HG02884 (cell line): ENCODE data around the gene SIRPD.
"Not testable (repeated sequence)": the region's sequence is repeated elsewhere in the genome, so short reads cannot be mapped to it uniquely, and the experiment has no call there.

Experiments
- ATAC-seq: cut with Tn5 transposase; IDR thresholded peaks from one replicate; pipeline ENCODE4 v1.9.1; 2021; ENCODE audit warnings: mild to moderate bottlenecking, moderate library complexity; ENCODE audit not compliant: unreplicated experiment

SIRPD gene

DNA sequence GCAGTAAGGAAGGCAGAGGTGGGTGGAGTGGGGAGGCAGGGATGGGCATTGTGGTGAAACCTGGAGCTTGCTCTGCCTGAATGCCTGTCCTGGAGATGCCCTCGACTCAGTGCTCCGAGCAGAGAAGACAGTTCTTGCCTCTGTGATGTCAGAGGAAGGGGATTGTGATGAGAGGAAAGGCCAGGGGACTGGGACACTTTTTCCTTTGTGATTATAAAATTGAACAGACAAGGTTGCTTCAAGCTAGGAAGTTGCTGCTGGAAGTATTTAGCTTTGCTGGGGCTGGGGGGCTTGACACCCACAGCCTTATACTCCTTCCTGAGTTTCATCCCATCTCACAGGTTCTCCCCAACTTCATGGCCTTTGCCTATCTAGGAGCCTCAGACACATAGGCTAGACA, at the start of gene SIRPD:
Gene SIRPD (minus strand): TSS at position 101 of the 400 bp plus-strand sequence. CDS start 52 bp downstream, at position 49.
- ATAC-seq = no peak

DNA sequence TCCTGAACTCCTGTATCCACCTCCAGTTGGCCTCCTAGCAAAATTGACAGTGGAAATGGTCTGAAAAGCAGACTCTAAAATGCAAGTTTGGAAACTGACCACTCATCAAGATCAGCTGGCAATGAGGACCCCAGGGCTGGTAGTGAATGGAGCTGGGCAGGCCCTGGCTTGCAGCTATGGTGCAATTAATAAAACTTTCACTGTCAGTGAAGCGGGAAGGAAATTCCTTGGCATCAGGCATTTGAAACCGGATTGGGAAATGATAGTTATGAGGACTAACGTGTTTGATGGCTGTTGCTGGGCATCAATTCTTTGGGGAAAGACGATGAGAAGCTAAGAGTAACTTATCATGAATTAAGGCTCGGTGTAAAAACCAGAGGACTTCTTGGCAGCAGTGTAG, 43.2 kb upstream of the SIRPD start:
- no peak for ATAC-seq

DNA sequence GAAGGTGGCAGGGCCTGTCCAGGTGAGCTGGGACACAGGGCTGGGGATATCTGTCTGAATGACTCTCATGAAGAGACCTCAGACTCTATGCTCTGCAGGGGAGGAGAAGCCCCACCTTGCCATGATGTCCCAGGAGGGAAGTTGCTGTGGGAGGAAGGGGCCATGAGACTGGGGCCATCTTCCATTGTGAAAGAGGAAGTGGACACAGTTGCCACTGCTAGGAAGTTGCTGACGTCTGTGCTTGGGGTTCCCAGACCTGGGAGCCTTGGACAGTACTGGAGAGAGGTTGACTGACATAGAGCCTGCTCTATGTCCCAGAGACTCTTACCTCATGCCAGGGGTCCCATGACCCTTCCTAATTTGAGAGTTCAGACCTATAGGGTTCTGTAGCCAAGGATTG, 37.8 kb upstream of the SIRPD start:
- no peak for ATAC-seq

DNA sequence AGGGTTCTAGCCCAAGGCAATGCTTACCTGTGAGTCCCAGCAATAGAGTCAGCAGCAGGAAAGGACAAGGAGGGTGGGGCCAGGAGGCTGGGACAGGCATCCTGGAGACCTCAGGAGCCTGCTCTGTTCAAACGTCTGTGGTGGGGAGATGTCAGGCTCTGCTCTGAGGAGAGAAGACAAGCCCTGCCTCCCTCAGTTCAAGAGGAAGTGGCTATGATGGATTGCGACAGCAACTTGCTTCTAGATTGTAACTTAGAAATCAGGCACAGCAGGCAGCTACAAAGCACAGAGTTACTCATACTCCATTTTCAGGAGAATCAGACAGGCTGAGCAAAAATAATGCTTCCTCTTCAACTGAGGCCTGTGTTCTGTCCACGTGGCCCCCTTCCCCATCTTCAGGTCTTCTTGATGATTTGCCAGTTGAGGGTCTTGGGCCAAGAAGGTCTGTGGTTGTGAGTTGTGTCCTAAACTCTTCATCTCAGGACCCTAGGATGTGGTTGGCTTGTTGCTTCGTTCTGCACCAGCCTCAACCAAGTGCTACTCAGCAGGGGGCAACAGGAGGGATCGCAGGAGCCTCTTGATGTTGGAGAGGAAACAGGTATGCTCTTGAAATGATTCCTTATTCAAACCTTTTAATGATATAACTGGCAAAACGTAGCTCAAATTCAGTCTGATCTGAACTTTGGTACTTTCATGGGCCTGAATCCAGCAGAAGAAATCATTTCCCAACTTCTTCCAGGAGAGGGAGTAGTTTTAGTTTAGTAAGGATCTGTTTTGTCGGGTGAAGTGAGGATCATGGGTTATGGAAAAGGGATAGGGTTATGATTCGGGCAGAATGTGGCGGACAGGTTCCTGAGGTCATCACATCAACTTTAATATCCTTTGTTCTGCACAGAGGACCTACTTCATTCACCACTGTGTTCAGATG, 31.3 kb upstream of the SIRPD start:
- no peak for ATAC-seq

DNA sequence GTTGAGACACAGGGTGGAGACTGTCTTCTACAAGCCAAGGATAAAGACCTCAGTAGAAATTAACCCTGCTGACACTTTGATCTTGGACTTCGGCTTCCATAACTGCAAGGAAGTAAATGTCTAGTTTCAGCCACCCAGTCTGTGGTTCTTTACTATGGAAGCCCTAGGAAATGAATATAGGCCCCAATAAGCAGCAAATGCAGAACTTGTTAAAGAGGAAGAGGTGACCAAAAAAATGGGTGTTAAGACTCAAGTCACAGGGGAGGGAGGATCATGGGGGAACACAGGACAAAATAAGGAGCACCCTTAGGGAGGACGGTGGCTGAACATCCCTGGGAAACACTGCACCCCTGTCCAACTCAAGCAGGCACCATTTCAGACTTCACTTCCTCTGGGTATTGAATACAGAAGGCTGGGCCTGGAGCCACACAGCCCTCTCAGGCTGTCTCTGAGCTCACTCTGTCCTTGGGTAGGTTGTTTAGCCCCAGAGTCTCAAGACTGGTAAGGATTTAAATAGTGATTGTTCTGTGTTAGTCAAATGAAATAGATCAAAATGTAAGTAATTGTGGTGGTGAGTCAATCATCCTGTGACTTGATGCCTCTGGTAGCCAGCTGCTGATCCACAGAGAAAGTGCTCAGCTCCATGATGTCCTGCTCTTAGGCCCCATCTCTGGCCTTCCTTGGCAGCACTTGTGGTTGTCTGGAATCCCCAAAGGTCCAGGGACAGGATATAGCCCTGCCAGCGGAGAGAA, 30.5 kb upstream of the SIRPD start:
- no peak for ATAC-seq

DNA sequence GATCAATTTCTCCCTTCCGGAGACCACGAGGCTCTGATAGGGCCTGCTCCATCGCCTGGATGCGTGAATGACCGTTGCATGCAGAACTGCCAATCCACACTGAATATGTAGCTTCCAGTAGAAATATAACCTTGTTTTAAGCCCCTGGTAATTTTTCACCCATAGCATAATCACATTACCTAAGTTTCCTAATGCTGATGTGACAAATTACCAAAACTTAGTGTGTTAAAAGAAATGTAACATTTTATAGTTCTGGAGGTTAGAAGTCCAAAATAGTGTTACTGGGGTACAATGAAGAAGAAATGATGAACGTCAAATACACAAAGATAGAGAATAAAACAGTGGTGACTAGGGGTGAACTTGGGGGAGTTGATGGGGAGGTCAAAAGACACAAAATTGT, 22.0 kb upstream of the SIRPD start:
- no peak for ATAC-seq

DNA sequence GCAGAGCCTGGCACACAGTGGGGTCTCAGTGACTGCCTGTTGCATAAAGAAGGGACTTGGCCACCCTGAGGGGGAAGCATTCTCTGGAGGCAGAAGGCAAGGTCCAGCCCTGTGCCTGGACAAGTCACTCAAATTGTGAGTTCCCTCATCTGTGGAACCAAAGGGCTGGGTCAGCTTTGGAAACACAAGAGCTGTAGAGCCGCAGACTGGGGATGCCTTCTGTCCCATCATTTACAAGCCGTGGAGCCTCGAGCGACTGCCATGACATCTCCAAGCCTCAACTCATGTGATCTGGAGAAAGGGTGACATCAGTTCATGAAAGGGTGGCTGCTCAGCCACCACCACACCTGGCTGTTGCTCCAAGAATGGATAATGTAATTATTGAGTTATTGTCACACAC, 20.4 kb upstream of the SIRPD start:
- ATAC-seq = no peak

DNA sequence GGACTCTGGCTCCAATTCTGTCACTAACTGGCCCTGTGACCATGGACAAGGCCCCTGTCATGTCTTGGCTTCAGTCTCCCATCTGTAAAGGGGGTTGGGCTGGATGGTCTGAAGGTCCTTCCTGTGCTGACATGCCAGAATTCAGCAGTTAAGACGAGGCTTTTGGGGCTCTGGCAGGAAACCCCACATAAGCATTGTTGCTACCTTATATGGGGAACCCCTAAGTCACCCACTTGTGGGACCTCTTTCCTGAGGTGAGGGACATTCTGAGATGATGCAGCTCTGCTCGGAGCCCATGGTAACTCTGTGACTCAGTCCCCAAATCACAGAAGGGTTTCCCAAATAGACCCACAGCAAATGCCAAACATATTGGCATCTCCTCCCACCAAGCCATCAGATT, 19.8 kb upstream of the SIRPD start:
- ATAC-seq = not testable (repeated sequence)

DNA sequence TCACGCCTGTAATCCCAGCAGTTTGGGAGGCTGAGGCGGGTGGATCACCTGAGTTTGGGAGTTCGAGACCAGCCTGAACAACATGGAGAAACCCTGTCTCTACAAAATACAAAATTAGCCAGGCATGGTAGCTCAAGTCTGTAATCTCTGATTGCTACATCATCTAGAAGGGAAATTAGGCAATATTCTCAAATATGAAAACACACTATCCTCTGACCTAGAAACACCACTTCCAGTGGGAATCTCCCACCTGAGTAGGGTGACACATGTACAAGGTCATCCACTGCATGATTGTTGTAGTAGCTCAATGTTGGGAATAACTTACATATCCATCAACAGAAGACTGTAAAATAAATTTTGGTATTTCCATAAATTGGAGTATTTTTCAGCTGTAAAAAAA, 19.1 kb upstream of the SIRPD start:
- ATAC-seq = no peak

DNA sequence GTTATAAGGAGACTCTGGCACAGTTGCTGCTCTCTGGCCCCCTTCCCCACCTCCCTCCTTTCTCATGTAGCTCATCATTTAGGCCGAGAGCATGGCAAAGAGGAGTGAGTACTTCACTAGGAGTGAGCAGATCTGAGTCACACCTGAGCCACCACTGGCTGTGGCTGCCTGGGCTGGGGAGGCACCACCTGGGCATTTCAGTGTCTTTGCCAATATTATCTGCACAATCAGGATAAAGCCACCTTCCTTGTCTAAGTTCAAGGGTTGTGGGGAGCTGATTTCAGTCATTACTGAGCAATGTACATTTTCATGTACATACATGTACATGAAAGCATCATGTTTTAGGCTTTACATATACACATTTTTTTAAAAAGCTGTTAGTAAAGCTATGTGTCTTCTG, 18.5 kb upstream of the SIRPD start:
- not testable (repeated sequence) for ATAC-seq

DNA sequence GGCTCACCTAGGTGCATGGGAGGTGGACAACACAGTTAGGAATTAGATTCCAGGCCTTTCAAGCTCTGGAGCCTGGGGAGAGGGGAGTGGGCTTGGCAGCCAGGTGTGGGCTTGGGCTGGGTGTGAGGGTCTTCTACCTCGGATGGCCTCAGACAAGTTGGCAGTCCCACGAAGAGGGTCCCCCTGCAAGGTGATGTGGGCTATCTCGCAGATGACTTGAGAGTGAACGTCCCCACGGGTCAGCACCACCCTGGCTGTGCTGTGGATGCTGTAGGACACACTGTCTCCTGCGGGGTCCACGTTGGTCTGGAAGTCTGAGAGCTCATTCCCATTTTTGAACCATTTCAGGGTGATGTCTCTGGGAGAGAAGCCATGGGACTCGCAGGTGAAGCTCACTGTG, 14.1 kb upstream of the SIRPD start:
- not testable (repeated sequence) for ATAC-seq

DNA sequence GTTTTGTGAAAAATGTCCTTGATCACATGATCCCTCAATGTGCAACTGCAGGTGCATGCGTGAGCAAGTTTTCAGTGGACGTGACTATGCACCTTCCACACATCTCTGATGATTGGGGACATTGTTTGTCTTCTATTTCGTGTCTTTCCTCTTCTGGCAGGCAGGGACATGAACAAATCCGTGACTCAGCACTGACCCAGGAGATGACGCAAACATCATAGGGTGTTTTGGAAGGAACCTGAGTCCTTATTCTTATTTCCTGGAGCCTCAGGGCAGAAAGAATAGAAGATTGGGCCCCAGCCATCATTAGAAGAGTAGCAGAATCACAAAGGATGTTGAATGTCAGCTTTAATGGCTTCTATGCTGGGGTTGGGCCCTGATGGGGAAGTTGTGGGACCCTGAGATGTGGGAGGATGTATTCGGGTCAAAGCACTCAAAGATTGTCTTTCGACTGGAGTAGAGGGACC, 11.9 kb upstream of the SIRPD start:
- ATAC-seq = no peak

DNA sequence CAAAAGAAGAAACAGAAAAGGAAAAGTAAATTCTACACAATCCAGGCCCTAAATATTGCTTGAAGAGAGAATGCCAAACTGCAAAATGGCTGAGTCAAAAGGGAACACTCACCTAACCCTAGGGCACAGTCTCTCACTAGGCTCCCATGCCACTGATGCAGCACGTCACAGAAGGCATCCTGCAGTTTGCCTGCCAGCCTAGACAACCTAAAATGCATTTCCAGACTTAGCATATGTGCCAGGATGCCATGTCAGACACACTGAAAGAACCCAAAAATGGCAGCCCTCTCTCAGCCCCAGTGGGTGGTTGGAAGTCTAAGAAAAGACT, 10.6 kb upstream of the SIRPD start:
- ATAC-seq = no peak

DNA sequence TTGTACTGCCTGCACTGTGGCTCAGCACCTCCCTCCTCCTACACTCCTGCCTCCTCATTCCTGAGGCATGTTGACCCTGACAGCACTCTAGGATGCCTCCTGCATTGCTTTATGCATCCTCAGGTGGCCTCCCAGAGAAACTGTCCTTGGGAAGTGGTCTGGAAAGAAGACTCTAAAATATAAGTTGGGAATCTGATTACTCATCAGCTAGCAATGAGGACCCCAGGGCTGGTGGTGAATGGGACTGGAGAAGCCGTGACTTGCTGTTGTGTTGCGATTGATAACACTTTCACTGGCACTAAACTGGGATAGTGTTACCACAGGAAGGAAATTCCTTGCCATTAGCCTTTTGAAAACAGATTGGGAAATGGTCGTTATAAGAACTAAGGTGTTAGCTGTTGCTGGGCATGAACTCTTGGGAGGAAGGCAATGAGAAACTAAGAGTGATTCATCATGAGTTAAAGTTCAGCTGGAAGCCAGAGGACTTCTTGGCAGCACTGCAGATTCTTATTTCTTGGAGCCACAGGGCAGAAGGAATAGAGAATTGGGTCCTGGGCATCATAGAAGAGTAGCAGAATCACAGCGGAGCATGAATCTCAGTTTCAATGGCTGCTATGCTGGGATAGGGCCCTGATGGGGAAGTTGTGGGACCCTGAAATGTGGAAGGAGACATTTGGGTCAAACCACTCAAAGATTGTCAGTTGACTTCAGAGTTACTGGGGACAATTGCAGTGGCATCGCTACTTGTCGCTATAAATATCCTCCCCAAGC, 10.1 kb upstream of the SIRPD start:
- ATAC-seq = no peak

DNA sequence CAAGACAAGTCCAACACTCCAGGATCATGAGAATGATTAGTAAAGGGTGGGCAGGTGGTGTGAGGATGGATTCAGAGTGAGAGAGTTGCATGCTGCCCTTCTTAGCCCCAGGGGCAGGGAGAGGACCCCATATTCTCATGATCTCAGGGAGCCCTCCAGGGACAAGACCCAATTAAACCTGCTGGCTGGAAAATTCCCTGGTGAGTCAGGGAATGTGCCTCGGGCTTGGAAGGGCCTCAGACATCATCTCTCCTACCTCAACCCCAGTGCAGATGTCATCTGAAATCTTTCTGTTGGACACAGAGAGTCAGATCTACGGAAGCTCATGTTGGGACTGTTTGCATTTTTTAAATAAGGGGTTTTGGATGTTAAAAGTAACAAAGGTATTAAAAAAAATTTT, 9.2 kb upstream of the SIRPD start:
- no peak for ATAC-seq

DNA sequence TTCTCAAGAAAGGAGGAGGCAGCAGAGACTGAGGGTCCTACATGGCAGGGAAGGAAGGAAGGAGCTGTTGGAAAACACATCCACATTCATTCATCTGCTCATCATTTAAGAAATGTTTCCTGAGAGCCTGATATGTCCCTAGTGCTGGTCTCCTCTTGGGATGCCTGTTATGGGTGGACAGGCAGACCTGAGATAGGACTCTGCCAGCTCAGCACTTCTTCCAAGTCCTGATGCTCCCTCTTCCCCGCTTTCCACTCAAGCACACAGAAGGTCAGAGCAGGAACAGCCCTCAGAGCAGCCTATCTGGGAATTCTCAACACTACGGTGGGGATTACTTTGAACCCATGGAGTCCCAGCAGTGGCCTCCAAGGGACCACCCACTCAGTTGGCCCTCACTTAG, 8.0 kb upstream of the SIRPD start:
- no peak for ATAC-seq

DNA sequence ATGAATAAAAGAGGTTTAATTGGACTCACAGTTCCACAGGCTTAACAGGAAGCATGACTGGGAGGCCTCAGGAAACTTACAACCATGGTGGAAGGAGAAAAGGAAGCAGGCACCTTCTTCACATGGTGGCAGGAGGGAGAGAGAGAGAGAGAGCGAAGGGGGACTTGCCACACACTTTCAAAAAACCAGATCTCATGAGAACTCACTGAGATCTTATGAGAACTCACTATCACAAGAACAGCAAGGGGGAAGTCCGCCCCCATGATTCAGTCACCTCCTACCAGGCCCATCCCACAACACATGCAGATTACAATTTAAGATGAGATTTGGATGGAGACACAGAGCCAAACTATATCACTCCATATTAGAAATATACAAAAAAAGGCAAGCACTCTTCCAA, 6.1 kb upstream of the SIRPD start:
- no peak for ATAC-seq

DNA sequence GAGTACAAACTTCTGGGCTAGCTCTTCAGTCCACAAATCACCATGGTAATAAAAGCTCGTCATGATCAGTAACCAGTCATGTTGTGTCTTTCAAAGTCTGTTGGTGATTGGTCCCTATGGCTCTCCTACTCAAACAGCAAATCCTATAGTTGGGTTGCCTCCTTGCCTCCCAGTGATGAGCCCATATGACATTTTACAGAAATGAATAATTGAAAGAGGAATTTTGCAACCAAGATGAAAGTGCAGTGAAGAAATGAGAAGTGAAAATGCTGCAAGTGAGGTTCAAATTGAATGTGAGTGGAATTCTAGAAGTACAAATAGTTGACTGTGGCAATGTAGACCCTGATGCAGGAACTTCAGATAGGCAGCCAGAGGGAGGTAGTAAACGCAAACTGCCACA, 5.1 kb upstream of the SIRPD start:
- no peak for ATAC-seq

DNA sequence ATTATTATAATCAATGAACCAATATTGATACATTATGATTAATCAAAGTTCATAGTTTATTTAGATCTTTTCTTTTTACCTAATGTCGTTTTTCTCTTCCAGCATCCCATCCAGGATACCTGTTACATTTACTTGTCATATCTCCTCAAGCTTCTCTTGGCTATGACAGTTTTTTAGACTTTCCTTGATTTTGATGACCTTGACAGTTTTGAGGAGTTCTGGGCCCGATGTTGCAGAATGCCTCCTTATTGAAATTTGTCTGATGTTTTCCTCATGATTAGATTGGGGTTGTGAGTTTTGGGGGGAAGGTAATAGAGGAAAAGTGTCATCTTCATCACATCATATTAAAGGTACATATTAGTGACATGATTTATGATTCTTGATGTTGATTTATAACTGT, 3.8 kb upstream of the SIRPD start:
- no peak for ATAC-seq

DNA sequence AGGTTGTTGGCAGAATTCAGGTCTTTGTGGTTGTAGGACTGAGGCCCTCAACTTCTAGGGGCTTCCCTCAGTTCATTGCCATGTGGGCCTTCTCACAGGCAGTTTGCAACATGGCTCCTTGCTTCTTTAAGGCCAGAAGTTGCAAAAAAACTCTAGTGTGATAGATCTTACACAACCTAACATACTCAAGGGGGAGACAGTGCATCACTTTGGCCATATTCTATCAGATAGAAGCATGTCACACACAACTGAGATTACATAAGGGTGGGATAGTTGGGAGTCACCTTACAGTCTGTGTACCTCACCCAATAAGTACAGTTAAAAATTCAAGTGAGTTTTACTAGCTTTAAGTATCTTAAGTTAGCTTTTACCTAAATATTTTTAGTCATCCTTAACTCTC, 1.6 kb downstream of the SIRPD start:
- ATAC-seq = no peak

DNA sequence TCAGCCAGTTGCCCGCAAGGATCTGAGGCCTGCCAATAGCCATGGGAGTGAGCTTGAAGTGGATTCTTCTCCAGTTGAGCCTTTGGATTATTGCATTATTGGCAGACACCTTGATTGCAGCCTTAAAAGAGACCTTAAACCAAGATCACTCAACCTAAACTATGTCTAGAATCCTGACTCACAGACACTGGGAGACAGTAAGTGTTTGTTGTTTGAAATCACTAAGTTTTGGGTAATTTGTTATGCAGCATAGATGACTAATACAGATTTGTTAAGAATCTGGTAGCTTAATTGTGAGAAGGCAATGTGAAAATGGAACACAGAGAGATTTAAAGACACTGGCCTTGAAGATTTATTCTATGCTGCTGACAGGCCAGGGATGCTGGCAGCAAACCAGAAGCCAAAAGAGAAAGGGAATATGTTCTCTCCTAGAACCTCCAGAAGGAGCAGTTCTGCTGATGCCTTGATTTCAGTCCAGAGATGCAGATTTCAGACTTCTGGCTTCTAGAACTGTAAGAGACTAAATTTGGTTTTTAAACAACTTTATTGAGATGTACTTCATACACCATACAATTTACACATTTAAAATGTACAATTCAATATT, 17.6 kb downstream of the SIRPD start:
- ATAC-seq = no peak
